ENCODE results near the gene BBOF1.
A peak's percentile ranks its signal among the peaks of the same experiment; 100 is the strongest.

Gene BBOF1

DNA sequence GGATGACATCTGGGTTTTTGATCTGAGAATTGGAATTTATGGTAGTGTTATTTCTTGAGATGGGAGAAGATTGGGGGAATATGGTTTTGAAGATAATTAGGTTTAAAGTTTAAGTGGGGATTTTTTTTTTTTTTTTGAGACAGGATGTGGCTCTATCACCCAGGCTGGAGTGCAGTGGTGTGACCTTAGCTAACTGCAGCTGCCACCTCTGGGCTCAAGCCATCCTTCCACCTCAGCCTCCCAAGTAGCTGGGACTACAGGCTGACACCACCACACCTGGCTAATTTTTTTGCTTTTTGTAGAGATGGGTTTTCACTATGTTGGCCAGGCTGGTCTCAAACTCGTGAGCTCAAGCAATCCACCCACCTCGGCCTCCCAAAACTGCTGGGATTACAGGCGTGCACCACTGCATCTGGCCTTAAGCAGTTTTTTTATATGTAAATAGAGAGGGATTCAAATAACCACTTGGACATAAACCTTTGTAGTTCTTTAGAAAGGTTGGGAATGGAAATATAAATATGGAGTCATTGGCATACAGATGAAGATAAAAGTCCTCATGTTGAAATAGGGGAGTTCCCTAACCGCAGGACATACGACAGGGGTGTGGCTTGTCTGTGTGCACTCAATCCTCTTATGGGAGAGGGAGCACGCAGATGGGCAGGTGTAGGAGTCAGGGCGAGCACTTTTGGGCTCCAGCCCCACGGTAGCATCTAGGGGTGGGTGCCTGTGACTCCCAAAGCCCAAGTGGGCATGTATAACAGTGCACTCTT lies 70.3 kb downstream of the BBOF1 start:
- no peak for DNase-seq (ENCODE audit: low spot score)

GRCh38 chr14:74105381-74105780 lies 86.2 kb downstream of the BBOF1 start:
- no peak for DNase-seq (ENCODE audit: low spot score)

GRCh38 chr14:74109369-74109768 lies 90.2 kb downstream of the BBOF1 start:
- no peak for DNase-seq (ENCODE audit: low spot score)

DNA sequence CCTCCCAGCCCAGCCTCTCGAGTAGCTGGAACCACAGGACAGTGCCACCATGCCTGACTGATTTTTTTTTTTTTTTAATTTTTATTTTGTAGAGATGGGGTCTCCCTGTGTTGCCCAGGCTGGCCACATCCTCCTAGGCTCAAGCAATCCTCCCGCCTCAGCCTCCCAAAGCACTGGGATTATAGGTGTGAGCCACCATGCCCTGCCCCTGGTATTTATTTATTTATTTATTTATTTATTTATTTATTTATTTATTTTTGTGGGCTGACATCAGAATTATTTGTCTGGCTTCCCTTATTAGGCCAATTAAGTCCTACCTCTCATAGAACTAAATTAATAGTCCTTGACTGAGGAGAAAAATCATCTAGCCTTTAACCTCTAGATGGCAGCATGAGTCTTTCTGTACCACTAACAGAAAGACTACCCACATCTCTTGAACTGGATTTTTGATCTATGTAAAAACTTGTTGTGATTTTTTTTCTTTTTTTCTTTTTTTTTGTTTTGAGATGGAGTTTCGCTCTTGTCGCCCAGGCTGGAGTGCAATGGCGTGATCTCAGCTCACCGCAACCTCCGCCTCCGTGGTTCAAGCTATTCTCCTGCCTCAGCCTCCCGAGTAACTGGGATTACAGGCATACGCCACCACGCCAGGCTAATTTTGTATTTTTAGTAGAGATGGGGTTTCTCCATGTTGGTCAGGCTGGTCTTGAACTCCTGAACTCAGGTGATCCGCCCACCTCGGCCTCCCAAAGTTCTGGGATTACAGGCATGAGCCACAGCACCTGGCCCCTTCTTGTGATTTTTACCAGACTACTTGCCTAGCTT lies 92.5 kb downstream of the BBOF1 start:
- peak; percentile 66 for DNase-seq (ENCODE audit: low spot score)

Data from AG20443 (cell line).